ENCODE measurements around the gene HOXC12. TPM values are rescaled to one million over a fixed set of nuclear protein-coding genes. Genes with fewer than 3 reads are reported as not detected.

HOXC12 gene
- total RNA-seq, 6 experiments from 2014 or later, result not detected

GRCh38 chr12:53931844-53932581 lies 22.7 kb upstream of the HOXC12 start:
- DNase-seq (no peak), ATAC-seq (no peak)
- Histone ChIP-seq H3K36me3 (no peaks in the 10 kb centered on the region), H3K27me3 (peaks cover 0 to 25% of the 10 kb centered on the region in 2 donors), H3K4me3 (no peak overlapping the region), H3K9me3 (no peaks in the 10 kb centered on the region), H3K27ac (no peak overlapping the region), H3K4me1 (no peaks in the 10 kb centered on the region)
- TF ChIP-seq, protein P1, sequence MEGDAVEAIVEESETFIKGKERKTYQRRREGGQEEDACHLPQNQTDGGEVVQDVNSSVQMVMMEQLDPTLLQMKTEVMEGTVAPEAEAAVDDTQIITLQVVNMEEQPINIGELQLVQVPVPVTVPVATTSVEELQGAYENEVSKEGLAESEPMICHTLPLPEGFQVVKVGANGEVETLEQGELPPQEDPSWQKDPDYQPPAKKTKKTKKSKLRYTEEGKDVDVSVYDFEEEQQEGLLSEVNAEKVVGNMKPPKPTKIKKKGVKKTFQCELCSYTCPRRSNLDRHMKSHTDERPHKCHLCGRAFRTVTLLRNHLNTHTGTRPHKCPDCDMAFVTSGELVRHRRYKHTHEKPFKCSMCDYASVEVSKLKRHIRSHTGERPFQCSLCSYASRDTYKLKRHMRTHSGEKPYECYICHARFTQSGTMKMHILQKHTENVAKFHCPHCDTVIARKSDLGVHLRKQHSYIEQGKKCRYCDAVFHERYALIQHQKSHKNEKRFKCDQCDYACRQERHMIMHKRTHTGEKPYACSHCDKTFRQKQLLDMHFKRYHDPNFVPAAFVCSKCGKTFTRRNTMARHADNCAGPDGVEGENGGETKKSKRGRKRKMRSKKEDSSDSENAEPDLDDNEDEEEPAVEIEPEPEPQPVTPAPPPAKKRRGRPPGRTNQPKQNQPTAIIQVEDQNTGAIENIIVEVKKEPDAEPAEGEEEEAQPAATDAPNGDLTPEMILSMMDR (IDR thresholded peaks at IDR 0.05), result no peak
- 29% methylated on average over 4 of the region's 4 CpGs for WGBS (ENCODE audit: insufficient coverage, low coverage, low lambda C conversion rate, missing lambda C conversion rate)
- intact Hi-C loops (cut with DNase I), result no loop called here

DNA sequence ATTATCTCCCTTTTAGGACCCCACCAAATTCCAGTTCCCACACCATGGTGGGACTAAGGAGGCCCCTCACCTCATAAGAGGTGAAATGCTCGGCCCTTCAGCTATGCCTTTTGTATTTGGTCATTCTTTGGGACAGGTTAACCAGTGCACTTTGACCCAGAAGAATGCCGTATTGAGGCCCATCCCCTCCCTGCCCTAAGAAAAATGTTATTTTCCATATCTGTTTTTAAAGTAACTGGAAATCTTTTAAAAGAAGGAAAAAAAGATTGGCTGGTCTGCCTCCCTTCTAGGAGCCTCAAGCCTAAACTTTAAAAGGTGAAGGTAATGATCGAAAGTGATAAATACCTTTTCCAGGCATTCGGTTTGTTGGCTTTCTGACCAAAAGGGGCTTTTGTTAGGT lies 21.8 kb upstream of the HOXC12 start:
- intact Hi-C loops (cut with DNase I), result no loop called here
- no peak for DNase-seq
- no peaks in the 10 kb centered on the region for H3K4me1 ChIP-seq
- no peak for ATAC-seq
- peaks cover 6 to 34% of the 10 kb centered on the region in 2 donors for H3K27me3 ChIP-seq
- TF ChIP-seq, protein P1 (IDR thresholded peaks at IDR 0.05), result no peak
- TF ChIP-seq POLR2A (IDR thresholded peaks at IDR 0.05), result no peak
- H3K36me3 ChIP-seq, result no peaks in the 10 kb centered on the region
- H3K9me3 ChIP-seq, result no peaks in the 10 kb centered on the region
- 28% methylated on average over 4 of the region's 4 CpGs for WGBS (ENCODE audit: insufficient coverage, low coverage, low lambda C conversion rate, missing lambda C conversion rate)
- no peak overlapping the region for H3K27ac ChIP-seq
- H3K4me3 ChIP-seq, result no peak overlapping the region

DNA sequence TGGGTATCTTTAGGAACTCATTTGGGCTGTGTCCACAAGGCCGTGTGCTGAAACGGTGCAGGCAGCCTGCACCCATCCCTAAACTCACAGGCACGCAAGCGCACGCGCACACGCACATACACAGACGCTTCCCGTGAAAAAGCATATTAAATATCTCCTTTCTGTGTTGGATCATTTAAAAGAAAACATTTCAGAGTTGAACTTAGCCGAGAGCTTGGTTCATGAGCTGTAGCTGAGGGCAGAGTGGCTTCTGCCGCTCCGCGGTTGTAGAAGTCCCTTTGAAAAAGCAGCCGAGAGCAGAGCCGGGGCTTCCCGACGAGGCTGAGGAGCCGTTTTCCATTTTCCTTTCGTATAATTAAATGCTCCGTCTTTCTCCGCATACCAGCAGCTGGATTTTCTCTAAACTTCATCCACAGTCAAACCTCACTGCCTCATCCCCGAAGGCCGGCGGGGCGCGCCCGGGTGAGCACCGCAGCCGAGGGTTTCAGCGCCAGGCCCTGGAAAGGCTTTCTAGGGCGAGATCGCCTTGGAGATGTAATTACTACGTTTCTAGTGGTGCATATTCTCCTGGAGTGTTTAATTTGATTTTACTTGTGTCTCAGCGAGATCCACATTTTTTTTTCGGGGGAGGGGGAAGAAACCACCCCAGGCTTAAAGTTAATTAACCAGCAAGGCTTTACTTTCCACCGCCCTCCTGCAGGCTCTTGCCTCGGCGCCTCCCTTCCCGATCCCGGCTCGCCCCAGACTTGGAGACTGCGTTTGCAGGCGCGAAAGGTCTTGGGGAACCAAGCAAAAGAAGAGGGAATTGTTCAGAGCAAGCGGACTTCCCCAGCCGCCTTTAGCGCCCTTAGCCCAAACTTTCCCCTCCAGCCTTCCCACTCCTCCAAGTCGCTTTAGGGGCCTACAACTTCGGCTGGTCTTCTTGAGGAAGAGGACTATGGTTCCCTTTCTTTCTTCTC lies 19.0 kb upstream of the HOXC12 start:
- no peak for TF ChIP-seq POLR2A (IDR thresholded peaks at IDR 0.05)
- TF ChIP-seq, protein P1 (IDR thresholded peaks at IDR 0.05), result no peak
- peaks cover 7 to 45% of the 10 kb centered on the region in 2 donors for H3K27me3 ChIP-seq
- WGBS (ENCODE audit: insufficient coverage, low coverage, low lambda C conversion rate, missing lambda C conversion rate), result 5% methylated on average over 38 of the region's 49 CpGs

GRCh38 chr12:53937099-53937498 lies 17.6 kb upstream of the HOXC12 start:
- ATAC-seq, result no peak
- WGBS (ENCODE audit: insufficient coverage, low coverage, low lambda C conversion rate, missing lambda C conversion rate), result 13% methylated on average over 12 of the region's 12 CpGs

More for the DNA sequence above, 19.0 kb upstream of the HOXC12 start:
- H3K27ac ChIP-seq, result no peak overlapping the region
- H3K4me3 ChIP-seq, result no peak overlapping the region
- no peaks in the 10 kb centered on the region for H3K4me1 ChIP-seq
- H3K9me3 ChIP-seq, result no peaks in the 10 kb centered on the region
- DNase-seq, result no peak
- intact Hi-C loops (cut with DNase I), result no loop called here
- ATAC-seq, result no peak
- no peaks in the 10 kb centered on the region for H3K36me3 ChIP-seq

More at GRCh38 chr12:53937099-53937498, 17.6 kb upstream of the HOXC12 start:
- H3K27ac ChIP-seq, result no peak overlapping the region
- H3K4me3 ChIP-seq, result no peak overlapping the region
- H3K27me3 ChIP-seq, result peaks cover 11 to 45% of the 10 kb centered on the region in 2 donors
- TF ChIP-seq POLR2A (IDR thresholded peaks at IDR 0.05), result no peak
- TF ChIP-seq, protein P1 (IDR thresholded peaks at IDR 0.05), result no peak
- no peaks in the 10 kb centered on the region for H3K36me3 ChIP-seq
- intact Hi-C loops (cut with DNase I), result no loop called here
- no peaks in the 10 kb centered on the region for H3K4me1 ChIP-seq
- H3K9me3 ChIP-seq, result no peaks in the 10 kb centered on the region
- no peak for DNase-seq

Data from right lobe of liver (tissue), 6 donors.